ENCODE data around the gene CNPY1. TPM values are rescaled to one million over a fixed set of nuclear protein-coding genes. Genes with fewer than 3 reads are reported as not detected.

Gene CNPY1
- total and polyA plus RNA-seq, 8 donors = 0.18 TPM; not detected in 7

DNA sequence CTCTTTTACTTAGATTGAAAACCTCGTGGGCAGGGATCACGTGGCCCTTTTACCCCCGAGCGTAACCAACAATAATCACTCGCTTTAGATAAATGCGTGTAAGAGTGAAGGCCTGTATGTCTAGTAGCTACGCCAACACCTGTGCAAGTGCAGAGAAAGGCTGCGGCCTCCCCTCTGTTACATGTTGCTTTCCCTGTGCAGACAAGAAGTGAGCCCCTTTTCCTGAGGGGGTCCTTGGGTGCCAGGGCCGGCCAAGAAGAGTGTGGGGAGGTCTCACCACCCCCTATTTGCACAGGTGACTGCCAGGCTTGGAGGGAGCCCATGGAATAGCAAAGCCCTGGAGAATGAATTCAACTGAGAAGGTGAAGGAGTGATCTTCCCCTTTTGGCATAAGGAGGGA, 35.6 kb upstream of the CNPY1 start:
- H3K36me3 ChIP-seq = no peaks in the 10 kb centered on the region
- no peak overlapping the region for H3K27ac ChIP-seq
- H3K4me3 ChIP-seq = no peak overlapping the region
- H3K9me3 ChIP-seq = no peaks in the 10 kb centered on the region
- intact Hi-C loops (cut with DNase I; ENCODE audit: low total_unique reads) = no loop called here
- H3K4me1 ChIP-seq = peaks cover 0 to 14% (median 5%) of the 10 kb centered on the region in 4 donors
- WGBS, 5 donors = 75 to 80% (median 76%) methylated on average over 9 of the region's 9 CpGs
- TF ChIP-seq POLR2A (IDR thresholded peaks at IDR 0.05) = no peak
- peaks cover 0 to 62% (median 0%) of the 10 kb centered on the region in 3 donors for H3K27me3 ChIP-seq
- DNase-seq = no peak

DNA sequence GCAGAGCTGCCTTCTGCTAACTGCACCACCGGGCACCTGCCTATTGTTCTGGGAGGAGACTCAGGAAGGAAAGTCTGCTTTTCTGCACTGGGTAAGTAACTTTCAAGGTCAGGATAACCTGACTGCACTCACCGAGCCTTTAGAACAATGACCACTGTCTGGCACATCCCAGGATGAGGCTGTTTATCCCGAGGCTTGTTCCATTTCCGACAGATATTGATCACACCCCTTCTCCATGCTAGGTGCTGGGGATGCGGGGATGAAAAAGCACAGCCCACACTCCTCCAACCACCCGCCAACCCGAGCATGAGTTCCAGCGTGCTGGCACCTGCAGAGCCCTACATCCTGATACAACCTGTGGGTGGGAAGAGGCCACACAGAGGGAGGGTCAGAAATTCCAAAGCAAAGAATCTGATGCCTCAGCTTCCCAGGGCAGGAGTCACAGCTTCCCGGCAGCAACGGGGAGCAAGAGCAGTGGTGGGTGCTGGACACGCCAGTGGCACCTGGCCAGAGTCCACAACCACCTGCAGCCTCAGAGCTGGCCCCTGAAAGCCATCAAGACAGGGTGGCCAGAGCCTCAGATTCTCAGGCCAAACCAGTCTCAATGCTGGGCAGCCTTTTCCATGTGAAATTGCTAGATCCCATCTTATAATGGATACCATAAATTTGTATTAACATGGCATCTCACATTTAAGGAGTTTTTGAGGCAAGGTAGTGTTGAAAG, 34.9 kb upstream of the CNPY1 start:
- intact Hi-C loops (cut with DNase I; ENCODE audit: low total_unique reads) = no loop called here
- Histone ChIP-seq H3K4me3 (no peak overlapping the region), H3K9me3 (no peaks in the 10 kb centered on the region), H3K27ac (no peak overlapping the region), H3K27me3 (peaks cover 0 to 56% (median 0%) of the 10 kb centered on the region in 3 donors), H3K36me3 (no peaks in the 10 kb centered on the region), H3K4me1 (peaks cover 0 to 16% (median 8%) of the 10 kb centered on the region in 4 donors)
- 55 to 61% (median 58%) methylated on average over 10 to 11 of the region's 11 CpGs for WGBS, 5 donors
- TF ChIP-seq, protein P1, sequence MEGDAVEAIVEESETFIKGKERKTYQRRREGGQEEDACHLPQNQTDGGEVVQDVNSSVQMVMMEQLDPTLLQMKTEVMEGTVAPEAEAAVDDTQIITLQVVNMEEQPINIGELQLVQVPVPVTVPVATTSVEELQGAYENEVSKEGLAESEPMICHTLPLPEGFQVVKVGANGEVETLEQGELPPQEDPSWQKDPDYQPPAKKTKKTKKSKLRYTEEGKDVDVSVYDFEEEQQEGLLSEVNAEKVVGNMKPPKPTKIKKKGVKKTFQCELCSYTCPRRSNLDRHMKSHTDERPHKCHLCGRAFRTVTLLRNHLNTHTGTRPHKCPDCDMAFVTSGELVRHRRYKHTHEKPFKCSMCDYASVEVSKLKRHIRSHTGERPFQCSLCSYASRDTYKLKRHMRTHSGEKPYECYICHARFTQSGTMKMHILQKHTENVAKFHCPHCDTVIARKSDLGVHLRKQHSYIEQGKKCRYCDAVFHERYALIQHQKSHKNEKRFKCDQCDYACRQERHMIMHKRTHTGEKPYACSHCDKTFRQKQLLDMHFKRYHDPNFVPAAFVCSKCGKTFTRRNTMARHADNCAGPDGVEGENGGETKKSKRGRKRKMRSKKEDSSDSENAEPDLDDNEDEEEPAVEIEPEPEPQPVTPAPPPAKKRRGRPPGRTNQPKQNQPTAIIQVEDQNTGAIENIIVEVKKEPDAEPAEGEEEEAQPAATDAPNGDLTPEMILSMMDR (IDR thresholded peaks at IDR 0.05) = no peak
- TF ChIP-seq EP300 (IDR thresholded peaks at IDR 0.05) (no peak), POLR2AphosphoS5 (IDR thresholded peaks at IDR 0.05) (no peak), POLR2A (IDR thresholded peaks at IDR 0.05) (no peak)
- no peak for DNase-seq

DNA sequence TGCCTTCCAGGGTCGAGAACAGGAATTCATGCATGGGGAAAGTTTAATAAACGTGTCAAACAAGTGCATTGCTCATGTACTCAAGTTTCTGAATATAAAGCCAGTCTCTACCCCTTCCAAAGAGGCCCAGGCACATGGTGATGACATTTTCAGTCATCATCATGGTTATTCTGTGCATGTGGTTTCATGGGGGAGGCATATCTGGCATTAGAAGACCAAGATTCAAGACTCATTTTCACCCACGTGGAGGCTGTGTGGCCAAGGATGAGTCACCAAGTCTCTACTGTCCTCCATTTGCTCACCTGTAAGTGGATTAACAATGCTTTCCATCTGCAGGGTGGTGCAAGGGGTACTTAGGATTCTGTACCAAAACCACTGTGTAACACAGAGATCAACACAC, 34.0 kb upstream of the CNPY1 start:
- Histone ChIP-seq H3K9me3 (no peaks in the 10 kb centered on the region), H3K4me3 (no peak overlapping the region), H3K36me3 (no peaks in the 10 kb centered on the region), H3K27ac (no peak overlapping the region), H3K27me3 (peaks cover 0 to 56% (median 0%) of the 10 kb centered on the region in 3 donors), H3K4me1 (peaks cover 0 to 15% (median 6%) of the 10 kb centered on the region in 4 donors)
- 36 to 55% (median 51%) methylated on average over 2 to 3 of the region's 3 CpGs for WGBS, 5 donors
- TF ChIP-seq, protein P1 (IDR thresholded peaks at IDR 0.05) = no peak
- no peak for DNase-seq
- intact Hi-C loops (cut with DNase I; ENCODE audit: low total_unique reads) = no loop called here

DNA sequence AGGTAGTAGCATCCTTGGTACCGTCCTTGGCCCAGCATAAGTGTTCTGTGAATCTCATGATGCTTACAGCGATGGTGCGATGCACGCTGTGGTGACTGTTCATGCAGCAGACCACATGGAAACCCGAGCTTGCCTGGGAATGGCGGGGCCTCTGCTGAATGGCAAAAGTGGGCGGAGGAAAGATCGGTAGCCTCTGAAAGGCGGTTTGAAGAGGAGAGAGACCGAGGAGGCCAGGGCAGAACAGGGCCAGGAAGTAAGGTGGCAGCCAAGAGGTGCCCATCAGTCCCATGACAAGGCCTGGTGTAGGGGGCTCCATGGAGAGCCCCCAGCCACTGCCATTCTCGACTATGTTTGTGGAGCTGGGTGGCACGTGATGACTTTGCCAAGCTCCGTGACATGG, 33.2 kb upstream of the CNPY1 start:
- Histone ChIP-seq H3K36me3 (no peaks in the 10 kb centered on the region), H3K4me3 (no peak overlapping the region), H3K9me3 (no peaks in the 10 kb centered on the region), H3K27ac (no peak overlapping the region), H3K27me3 (peaks cover 0 to 56% (median 0%) of the 10 kb centered on the region in 3 donors), H3K4me1 (peaks cover 0 to 7% (median 2%) of the 10 kb centered on the region in 4 donors)
- TF ChIP-seq, protein P1 (IDR thresholded peaks at IDR 0.05) = no peak
- TF ChIP-seq EP300 (IDR thresholded peaks at IDR 0.05) = no peak
- TF ChIP-seq POLR2AphosphoS5 (IDR thresholded peaks at IDR 0.05) = no peak
- TF ChIP-seq POLR2A (IDR thresholded peaks at IDR 0.05) = no peak
- DNase-seq = no peak
- intact Hi-C loops (cut with DNase I; ENCODE audit: low total_unique reads) = no loop called here
- WGBS, 5 donors = 74 to 85% (median 82%) methylated on average over 13 of the region's 13 CpGs

- TF ChIP-seq POLR2AphosphoS5 (IDR thresholded peaks at IDR 0.05) (no peak), POLR2A (IDR thresholded peaks at IDR 0.05) (no peak), EP300 (IDR thresholded peaks at IDR 0.05) (no peak)
- TF ChIP-seq, protein P1 (IDR thresholded peaks at IDR 0.05) = no peak
- no peak overlapping the region for H3K4me3 ChIP-seq
- no peaks in the 10 kb centered on the region for H3K36me3 ChIP-seq
- no peak overlapping the region for H3K27ac ChIP-seq
- DNase-seq = no peak
- H3K4me1 ChIP-seq = peaks cover 0 to 6% (median 2%) of the 10 kb centered on the region in 4 donors
- H3K27me3 ChIP-seq = peaks cover 0 to 46% (median 0%) of the 10 kb centered on the region in 3 donors
- intact Hi-C loops (cut with DNase I; ENCODE audit: low total_unique reads) = no loop called here
- WGBS, 5 donors = 88 to 95% (median 89%) methylated on average over 9 to 13 of the region's 13 CpGs
- no peaks in the 10 kb centered on the region for H3K9me3 ChIP-seq
Measured at GRCh38 chr7:155578016-155578415, 31.7 kb upstream of the CNPY1 start.

Data from stomach (tissue), 9 donors.